Astrocyte (in vitro differentiated cells and primary cell): Measurements from ENCODE around the gene ANKRD36B.
"Not testable (repeated sequence)": the region's sequence is repeated elsewhere in the genome, so short reads cannot be mapped to it uniquely, and the experiment has no call there.

Experiments
- CTCF ChIP-seq: IDR thresholded peaks from 2 replicates; pipeline ENCODE4 v1.5.1; 2011; ENCODE audit warnings: low read depth, mild to moderate bottlenecking, inconsistent platforms, low read length, moderate library complexity; ENCODE audit not compliant: insufficient read depth
- EZH2 ChIP-seq: IDR thresholded peaks from 2 replicates; pipeline ENCODE4 v1.6.1; 2012; ENCODE audit warnings: mild to moderate bottlenecking, low read length, inconsistent platforms; ENCODE audit not compliant: insufficient read depth

DNA sequence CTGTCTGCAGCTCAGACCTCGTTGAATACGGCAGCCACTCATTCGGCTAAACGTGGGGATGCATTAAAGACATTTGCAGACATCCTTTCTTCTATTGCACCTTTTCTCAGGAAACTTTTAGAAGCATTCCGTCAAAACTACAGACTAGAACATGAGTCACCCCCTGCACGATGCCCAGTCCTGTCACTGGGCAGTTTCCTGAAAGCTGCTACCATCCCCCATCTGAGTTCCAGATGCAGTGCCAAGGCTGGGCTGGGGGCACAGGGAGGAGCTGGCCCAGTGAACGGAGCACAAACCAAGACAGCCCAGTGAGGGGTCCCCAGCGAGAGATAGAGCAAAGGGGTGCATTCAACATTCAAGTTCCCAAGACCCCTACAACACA, 36.4 kb upstream of the ANKRD36B start:
- not testable (repeated sequence) for TF ChIP-seq EZH2, CTCF
